Islet precursor cell (in vitro differentiated cells): ENCODE data around the gene ARHGAP8.
A peak's percentile ranks its signal among the peaks of the same experiment; 100 is the strongest.

Experiments
- DNase-seq: peaks from one replicate; pipeline ENCODE4 v3.0.0-alpha.2; 2018

The ARHGAP8 gene

DNA sequence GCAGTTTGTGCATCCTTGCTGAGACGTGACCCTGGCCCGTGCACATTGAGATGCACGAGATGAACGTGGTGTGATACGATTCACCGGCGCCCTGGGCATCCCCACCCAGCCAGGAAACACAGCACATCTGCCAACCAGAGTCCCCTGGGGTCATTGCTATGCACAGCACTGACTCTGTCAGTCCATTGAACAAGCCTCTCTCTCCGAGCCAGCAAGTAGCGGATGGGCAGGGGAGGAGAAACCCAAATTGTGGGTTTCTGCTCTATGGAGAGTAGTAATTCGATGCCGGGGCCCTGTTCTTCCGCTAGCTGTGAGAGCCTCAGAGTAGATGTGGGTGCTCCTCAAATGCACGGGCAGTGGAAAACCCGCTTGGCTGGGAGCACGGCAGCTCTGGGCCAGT is 85.1 kb downstream of the ARHGAP8 start:
- DNase-seq: peak; percentile 43

DNA sequence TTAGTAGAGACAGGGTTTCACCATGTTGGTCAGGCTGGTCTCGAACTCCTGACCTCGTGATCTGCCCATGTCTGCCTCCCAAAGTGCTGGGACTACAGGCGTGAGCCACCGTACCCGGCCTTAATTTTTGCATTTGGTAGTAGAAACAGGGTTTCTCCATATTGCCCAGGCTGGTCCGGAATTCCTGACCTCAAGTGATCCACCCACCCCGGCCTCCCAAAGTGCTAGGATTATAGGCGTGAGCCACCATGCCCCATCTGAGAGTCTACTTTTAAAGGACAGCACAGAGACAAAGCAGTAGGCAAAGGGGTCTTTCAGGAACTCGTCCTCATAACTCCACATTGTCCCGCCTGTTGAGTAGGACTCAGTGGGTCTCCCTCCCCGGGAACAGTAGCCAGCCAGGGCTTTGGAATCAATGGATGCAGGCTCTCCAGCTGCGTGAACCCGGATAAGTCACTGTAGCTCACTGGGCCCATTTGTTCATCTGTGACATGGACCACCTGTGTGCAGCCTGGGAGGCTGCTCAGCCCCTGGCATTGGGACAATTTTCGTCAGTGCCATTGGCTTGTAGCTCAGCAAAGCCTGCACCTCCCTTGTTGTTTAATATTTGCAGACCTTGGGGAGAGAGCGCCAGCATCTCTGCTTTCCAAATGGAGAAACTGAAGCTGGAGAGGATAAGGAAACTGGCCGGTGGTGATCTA is 86.1 kb downstream of the ARHGAP8 start:
- no peak for DNase-seq

DNA sequence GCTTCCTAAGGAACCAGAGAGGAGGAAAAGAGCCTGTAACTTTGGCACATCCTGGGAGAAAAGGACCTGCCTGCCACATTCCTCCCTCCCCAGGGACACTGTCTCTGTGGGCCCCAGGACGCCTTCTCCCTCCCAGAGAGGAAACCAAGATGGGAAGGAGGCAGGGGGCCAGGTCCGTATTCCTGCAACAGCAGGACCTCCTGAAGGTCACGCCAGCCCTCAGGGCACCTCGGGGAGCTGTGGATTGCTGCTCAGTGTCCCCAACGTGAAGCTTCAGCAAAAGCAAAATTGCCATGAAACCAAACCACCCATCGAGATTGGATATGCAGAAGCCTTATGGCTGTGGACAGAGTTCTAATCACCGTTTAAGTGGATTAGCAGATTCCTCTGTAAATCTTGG is 86.7 kb downstream of the ARHGAP8 start:
- DNase-seq: no peak

DNA sequence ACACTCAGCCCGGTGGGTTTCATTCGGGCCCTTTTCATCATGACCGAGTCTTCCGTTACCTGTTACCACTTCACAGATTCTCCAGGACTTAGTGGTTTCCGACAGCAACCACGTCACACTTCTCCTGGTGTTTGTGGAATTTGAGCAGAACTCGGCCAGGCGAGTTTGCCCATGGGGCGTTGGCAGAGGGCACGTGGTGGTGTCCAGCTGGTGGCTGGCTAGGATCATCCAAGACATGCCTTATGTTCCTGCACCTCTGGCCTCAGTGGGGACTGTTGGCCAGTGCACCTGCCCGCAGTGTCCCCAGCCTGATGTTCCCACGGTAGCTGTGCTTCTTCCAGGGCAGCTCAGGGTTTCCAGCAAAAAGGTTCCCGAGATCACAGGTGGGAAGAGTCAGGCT is 87.3 kb downstream of the ARHGAP8 start:
- DNase-seq: no peak

DNA sequence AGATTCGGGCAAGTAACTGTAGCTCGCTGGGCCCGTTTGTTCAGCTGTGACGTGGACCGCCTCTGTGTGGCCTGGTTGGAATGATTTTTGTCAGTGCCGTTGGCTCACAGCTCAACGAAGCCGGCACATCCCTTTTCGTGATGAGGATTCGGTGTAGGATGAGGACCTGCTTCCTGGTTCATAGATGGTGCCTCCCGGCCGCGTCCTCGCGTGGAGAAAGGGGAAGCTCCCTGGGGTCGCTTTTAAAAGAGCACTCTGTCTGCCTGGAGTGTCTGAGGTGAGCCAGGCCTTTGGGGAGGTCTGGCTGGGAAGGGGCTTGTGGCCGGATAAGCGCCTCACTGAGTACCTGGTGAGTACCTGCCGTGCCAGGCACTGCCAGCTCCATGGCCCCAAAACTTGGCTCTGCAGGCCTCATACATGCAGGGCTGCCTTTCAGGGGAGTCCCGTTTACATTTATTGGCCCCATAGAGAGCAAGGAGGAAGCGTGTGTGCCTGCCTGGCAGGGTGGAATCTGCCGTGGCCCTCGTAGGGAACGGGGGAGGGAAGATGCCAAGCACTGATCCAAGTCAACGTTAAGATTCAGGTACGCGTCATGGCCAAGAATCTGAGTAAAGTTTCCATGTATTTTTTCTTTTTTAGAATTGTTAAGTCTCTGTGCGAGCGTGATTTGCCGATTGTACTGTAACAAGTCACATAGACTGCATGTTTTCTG is 88.4 kb downstream of the ARHGAP8 start:
- no peak for DNase-seq

DNA sequence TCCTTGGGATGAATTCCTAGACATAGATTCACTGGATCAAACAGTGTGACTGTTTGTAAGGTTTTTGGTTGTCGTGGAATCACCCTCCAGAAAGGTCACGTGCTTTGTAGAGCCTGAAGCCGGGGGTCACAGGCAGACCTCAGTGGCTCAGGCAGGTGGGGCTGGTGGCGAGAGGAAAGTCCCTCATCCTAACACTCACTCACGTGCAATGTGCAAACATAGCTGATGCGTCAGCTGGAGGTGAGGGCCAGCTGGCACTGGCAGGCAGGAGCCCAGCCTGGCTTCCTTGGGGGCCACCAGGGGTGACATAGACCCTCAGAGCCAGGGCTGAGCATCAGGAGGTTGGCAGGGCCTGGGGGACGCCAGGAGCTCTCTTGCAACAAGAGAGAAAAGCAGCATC is 90.0 kb downstream of the ARHGAP8 start:
- DNase-seq: no peak

DNA sequence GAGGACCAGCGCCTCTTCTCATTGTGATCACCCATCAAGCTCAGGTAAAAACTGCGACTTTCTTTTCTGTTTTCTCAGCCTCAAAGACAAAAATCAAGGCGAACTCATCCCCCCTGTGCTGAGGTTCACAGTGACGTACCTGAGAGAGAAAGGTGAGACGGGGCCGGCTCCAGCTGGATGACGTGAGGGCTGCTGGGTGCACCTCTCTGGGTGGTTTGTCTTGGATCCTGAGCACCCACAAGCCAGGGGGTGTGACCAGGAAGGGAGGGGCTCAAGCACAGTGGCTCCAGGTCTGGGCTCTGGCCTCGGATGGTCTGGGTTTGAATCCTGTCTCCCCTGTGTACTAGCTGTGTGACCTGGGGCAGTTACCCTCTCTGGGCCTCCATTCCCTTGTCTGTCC is 92.8 kb downstream of the ARHGAP8 start:
- no peak for DNase-seq

DNA sequence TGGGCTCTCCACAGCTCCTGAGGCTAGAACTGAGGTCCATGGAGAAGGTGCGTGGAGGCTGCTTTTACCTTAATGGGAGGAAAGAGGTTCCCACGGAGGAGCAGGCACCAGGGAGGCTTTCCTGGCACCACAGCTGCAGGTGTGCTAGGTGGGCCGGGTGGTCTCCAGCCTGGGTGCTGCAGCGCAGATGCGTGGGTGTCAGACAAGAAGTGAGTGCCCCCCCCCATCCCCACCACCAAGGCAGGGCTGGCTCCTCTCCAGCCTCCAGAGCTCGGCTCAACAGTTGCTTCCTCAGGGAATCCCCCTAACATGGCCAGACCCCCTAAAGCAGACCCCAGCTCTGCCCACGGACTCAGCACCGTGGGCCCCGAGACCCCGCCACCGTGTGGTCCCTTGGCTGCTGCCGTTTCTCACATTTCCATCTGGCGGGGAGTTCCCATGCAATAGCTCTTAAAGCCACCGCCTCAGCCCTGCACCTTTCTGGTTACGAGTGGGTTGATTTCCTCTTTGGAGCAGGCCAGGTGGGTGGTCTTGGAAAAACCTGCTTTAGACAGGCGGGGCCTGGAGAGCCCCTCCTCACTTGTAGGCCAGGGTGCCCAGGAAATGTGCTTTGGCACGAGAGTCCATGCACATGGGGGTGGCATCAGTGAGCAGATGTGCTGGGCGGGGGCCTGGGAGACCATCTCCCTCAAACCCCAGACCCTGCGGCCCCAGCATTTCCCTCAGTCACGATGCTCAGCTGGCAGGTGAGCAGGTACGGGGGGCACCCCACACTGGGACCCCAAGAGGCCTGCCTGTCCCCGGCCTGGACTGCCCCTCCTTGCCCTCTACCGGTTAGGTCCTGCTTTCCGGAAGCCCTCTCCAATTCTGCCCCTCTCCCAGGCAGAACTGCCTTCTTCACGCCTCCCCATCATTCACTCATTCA is 93.7 kb downstream of the ARHGAP8 start:
- no peak for DNase-seq

DNA sequence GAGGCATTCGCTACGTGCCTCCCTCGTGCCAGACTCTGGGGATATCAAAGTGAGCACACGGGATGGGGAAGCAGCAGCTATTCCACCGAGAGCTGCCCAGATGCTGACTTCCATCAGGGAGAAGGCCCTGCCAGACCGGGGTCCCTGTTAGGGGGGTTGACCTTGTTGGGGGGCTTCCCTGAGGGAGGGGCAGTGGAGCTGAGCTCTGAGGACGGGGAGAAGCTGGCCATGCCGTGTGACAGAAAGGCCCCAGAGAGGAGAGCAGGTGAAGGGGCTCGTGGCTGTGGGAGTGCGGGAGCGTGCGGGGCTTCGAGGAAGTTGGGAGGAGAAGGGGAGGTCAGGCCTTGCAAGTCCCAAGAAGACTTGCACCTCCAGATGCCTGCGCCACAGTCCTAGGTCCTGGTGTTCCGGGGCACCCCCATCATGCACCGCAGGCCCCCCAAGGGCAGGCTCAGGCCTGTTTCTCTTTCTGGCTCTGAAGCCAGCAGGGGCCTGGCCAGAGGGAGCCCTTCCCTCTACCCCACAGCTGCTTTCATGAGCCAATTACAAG is 94.4 kb downstream of the ARHGAP8 start:
- no peak for DNase-seq

DNA sequence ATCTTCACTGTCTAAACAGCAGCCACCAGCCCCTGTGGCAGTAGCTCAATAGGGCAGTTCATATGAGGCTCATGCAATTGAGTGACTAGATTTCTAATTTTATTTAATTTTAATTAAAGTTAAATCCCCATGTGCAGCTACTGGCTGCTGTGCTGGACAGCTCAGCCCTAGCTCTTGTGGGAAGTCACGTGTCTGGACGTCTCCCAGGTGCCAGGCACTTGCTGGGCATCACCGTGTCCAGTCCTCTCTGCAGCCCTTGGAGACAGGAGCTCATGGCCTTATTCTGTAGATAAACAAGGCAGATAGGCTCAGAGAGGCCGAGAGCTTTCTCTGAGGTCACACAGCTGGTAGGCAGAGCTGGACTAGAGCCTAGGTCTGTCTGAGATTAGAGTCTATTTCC is 95.0 kb downstream of the ARHGAP8 start:
- no peak for DNase-seq

DNA sequence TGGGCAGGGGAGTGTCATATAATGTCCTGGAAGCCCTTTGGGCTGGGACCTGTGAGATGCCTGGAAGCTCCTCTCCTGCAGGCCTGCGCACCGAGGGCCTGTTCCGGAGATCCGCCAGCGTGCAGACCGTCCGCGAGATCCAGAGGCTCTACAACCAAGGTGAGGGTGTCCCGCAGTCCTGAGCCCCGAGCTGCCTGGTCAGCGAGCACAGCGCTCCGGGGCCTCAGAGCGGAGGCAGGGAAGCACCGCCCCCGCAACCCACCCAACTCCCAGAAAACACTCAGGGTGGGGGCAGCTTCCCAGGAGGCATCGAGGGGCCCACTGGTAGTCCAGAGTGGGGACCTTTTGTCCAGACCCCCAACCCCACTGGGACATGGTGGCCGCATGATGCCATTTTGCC is 95.5 kb downstream of the ARHGAP8 start:
- no peak for DNase-seq

DNA sequence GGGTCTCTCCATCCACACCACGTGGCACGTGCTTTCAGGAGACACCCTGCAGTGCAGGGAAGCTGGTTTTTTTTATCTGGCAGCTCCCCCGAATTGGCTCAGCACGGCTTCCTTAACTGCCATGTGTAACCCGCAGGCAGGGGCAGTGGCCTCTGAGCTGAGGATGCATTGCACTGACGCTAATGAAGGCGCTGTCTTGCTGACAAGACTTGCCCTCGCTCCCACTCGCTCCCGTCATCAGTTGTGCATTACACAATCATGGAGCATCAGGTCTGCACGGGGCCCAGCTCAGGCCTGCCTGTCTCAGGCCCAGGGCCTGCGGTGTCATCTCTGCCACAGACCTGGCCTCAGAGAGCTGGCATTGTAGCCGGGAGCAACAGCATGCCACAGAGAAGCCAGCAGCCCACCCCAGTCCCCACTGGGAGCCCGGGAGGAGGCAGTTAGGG is 95.9 kb downstream of the ARHGAP8 start:
- no peak for DNase-seq

DNA sequence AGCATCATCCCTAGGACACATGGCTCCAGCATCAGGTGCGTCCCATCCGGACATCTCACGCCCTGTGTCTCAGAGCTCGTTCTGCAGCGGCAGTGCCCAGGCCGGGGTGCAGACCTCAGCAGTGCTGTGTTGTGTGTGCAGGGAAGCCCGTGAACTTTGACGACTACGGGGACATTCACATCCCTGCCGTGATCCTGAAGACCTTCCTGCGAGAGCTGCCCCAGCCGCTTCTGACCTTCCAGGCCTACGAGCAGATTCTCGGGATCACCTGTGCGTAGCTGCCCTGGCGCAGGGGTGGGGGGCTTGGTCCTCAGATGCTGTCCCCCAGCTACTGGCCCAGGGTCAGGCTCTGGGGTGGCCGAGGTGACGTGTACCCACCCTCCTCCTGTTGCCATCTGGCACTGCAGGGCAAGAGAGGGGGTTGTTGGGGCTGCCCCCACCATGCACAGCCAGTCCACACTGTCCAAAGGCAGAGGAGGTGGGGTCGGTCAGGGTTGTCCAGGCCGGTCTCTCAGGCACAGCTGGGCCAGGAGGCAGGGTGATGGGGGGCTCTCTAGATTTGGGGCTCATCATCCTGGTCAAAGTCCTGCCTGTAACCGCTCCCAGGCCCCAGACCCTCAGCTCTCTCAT is 96.5 kb downstream of the ARHGAP8 start:
- no peak for DNase-seq

DNA sequence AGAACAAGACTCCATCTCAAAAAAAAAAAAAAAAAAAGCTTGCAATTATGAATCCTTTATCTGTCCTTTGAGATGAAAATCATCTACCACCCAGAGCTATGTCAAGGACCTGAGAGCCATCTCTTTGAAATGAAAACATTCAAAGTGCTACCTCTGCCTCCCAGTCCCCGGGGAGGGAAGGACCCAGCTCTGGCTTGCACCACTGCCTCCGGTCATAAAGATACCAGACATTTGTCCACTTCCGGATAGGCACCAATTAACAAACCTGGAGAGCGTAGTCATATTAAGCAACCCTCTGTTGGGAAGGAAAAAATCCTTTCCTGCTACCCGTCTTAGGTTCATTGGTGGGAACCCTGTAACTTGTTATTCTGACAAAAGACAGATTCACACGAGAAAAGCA is 98.6 kb downstream of the ARHGAP8 start:
- DNase-seq: peak; percentile 11

DNA sequence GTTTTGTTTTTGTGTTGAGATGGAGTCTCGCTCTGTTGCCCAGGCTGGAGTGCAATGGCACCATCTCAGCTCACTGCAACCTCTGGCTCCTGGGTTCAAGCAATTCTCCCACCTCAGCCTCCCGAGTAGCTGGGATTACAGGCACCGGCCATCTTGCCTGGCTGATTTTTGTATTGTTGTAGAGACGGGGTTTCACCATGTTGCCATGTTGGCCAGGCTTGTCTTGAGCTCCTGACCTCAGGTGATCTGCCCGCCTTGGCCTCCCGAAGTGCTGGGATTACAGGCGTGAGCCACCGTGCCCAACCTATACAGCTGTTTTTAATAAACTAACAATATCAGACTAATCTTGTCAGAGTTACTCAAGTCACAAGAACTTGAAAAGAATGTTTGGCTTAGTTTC is 102.3 kb downstream of the ARHGAP8 start:
- peak; percentile 12 for DNase-seq

DNA sequence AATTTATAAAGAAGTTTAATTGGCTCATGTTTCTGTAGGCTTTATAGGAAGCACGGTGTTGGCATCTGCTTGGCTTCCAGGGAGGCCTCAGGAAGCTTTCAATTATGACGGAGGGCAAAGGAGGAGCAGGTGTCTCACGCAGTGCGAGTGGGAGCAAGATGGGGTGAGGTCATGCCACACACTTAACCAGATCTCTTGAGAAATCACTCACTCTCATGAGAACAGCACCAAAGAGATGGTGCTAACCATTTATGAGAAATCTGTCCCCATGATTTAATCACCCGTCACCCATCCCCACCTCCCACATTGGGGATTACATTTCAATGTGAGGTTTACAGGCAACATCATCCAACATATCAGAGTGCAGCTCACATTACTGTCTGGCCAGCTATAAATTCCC is 103.5 kb downstream of the ARHGAP8 start:
- peak; percentile 14 for DNase-seq

DNA sequence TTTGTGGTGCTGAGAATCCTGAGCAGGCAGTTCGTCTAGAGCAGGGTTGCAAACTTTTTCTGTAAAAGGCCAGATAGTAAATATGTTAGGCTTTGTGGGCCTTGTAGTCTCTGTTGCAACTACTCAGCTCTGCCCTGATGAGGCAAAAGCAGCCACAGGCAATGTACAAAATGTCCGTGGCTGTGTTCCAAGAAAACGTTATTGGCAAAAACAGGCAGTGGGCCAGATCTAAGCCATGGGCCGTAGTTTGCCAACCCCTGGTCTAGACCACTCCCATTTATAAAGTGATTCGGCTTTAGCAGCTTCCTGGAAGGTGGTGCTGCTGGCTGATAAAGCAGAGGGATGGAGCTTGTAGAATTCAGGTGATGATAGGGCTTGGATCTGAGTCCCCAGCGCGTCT is 106.4 kb downstream of the ARHGAP8 start:
- DNase-seq: peak; percentile 12

DNA sequence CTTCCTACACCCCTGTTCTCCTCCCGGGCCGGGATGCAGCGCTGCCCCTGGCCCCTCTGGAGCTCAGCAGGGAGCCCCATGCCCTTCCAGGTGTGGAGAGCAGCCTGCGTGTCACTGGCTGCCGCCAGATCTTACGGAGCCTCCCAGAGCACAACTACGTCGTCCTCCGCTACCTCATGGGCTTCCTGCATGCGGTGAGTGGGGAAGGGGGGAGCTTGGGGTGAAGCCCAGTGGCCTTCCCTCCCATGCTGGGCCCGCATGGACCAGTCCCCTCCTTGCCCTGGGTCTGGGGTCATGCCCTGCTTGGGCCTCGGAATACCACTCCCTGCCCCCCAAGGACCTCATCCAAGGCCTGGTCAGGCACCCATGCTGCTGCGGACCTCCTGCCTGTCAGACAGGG is 107.3 kb downstream of the ARHGAP8 start:
- DNase-seq: no peak

DNA sequence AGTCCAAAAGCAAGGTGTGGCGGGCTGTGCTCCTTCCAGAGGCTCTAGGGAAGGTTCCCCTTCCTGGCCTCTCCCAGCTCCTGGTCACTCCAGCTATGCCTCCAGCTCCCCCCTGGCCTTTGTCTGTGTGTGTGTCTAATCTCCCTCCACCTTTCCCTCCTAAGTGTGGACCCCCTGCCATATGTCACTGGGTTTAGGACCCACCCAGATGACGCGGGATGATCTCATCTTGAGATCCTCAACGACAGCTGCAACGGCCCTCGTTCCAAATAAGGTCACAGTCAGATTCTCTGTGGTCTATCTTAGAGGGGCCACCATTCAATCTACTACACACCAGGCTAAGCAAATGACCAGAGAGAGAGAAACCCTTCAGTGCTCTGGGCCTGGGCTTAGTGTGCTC is 107.9 kb downstream of the ARHGAP8 start:
- no peak for DNase-seq

DNA sequence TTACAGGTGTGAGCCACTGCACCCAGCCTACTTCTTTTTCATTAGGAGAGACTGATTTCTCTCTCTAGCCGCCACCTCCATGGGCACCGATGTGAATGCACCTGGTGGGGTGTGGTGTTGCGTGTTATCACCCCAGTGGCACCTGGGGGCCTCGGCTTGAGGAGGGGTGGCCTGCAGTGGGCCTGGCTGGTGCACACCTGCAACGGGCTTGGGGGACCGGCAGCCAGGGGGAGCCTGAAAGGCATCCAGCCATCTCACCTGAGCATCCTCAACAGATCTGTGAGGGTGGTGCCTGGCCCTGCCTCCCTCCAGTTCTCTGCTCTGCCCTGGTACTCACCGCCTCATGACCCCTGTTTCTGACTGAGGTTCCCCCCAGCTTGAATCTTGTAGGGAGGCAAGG is 108.9 kb downstream of the ARHGAP8 start:
- DNase-seq: no peak

DNA sequence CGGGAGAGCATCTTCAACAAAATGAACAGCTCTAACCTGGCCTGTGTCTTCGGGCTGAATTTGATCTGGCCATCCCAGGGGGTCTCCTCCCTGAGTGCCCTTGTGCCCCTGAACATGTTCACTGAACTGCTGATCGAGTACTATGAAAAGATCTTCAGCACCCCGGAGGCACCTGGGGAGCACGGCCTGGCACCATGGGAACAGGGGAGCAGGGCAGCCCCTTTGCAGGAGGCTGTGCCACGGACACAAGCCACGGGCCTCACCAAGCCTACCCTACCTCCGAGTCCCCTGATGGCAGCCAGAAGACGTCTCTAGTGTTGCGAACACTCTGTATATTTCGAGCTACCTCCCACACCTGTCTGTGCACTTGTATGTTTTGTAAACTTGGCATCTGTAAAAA is 109.9 kb downstream of the ARHGAP8 start:
- no peak for DNase-seq

DNA sequence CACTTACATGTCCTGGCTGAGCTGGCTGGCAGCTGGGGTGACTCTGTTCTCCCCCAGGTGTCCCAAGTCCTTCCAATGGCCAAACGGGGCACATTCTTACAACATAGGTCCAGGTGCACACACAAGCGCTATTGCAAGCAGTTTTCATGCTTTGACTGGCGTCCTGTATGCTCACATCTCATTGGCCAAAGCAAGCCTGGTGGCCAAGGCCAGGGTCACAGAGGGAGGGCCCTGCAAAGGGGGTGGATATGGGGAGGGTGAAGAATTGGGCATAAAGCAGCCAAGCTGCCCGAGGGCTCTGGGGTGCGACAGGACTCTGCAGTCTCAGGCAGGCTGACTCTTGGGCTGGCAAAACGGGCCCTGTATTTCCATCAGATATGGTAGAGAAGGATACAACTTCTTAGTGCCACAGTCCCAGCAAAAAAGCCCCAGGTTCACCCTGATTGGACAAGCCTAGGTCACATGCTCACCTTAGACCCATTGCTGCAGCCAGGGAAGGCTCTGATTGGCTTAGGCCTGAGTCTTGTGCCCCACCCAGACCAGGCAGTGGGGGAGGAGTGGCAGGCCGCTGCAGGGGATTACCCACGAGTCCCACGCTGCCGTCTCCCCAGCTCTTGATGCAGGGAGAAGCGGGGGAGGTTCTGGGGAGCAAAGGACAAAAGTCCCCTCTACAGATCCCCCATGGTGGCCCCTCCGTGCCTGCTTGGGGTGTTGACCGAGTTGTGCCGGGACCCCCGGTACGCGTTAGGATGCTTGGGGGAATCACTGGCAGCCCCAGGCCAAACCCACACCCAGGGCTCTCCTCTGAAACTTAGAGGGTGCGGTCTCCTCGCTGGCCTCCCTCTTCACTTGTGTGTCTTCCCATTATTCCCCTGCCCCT is 110.8 kb downstream of the ARHGAP8 start:
- no peak for DNase-seq
